Osteoblast (primary cell): ENCODE data around the gene SORBS1. TPM values are rescaled to one million over a fixed set of nuclear protein-coding genes. Genes with fewer than 3 reads are reported as not detected.

ENCODE experiments used
- DNase-seq: peaks from one replicate; pipeline ENCODE4 v3.0.0; 2011; ENCODE audit warnings: low spot score, mixed read lengths; ENCODE audit not compliant: insufficient read length; ENCODE audit errors: missing footprints
- H2AFZ ChIP-seq: 2 replicates; pipeline ENCODE4 v1.6.0; 2011; ENCODE audit warnings: mild to moderate bottlenecking, low read length
- H3K27ac ChIP-seq: 2 replicates; pipeline ENCODE4 v1.5.1; 2011; ENCODE audit warnings: mild to moderate bottlenecking, low read depth, low read length, moderate library complexity
- H3K27me3 ChIP-seq: 2 replicates; pipeline ENCODE4 v1.6.0; 2012; ENCODE audit warnings: mild to moderate bottlenecking, control low read depth, inconsistent platforms, low read length, moderate library complexity; ENCODE audit not compliant: insufficient read depth
- H3K36me3 ChIP-seq: 2 replicates; pipeline ENCODE4 v1.5.1; 2011; ENCODE audit warnings: mild to moderate bottlenecking, low read length, control low read depth, moderate library complexity; ENCODE audit not compliant: insufficient read depth
- H3K4me1 ChIP-seq: 2 replicates; pipeline ENCODE4 v1.5.1; 2011; ENCODE audit warnings: mild to moderate bottlenecking, low read length, control low read depth, moderate library complexity; ENCODE audit not compliant: insufficient read depth
- H3K4me2 ChIP-seq: 2 replicates; pipeline ENCODE4 v1.6.0; 2011; ENCODE audit warnings: mild to moderate bottlenecking, low read length; ENCODE audit not compliant: insufficient read depth
- H3K4me3 ChIP-seq: fragments of 200-600 bp; sonication (generic); 3 replicates; pipeline ENCODE4 v1.5.1; 2012; ENCODE audit warnings: mild to moderate bottlenecking, low read length, inconsistent platforms; ENCODE audit not compliant: insufficient read depth
- H3K79me2 ChIP-seq: 2 replicates; pipeline ENCODE4 v1.6.0; 2012; ENCODE audit warnings: mild to moderate bottlenecking, low read length, control low read depth, inconsistent platforms; ENCODE audit not compliant: insufficient read depth
- H3K9me3 ChIP-seq: 2 replicates; pipeline ENCODE4 v1.5.1; 2011; ENCODE audit warnings: low read depth, low read length, control low read depth
- H4K20me1 ChIP-seq: 2 replicates; pipeline ENCODE4 v1.6.0; 2012; ENCODE audit warnings: mild to moderate bottlenecking, low read length, control low read depth; ENCODE audit not compliant: insufficient read depth
- total RNA-seq: library from RNA; depleted of rRNA; stranded (reverse); fragments of >200 nt; gene quantifications from 2 replicates; pipeline ENCODE4 v1.2.3, GENCODE V29; 2012
- TF ChIP-seq, protein P1 (sequence below): IDR thresholded peaks from 2 replicates; pipeline ENCODE4 v1.5.1; 2011; ENCODE audit warnings: mild to moderate bottlenecking, low read depth, low read length, moderate library complexity; ENCODE audit errors: extremely low read depth

SORBS1 gene
- total RNA-seq, 1 donor: 0.72 TPM

DNA sequence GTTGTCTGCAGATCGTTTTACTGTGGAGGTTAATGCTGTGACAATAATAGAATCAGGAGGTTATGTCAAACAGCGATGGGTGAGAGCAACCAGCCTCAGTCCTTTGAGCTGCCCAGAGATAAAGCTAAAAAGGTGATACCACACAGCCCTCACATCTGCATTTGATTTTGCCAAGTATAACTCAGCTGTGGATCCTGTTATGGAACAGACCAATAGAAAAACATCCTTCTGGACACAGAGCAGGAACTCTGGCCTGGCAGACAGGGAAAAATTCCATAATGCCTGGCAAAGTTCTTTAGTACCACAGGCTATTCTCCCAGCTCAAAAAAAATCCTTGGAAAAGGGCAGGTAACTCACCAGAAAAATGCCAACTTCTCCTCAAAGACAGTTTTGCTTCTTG is 183.2 kb downstream of the SORBS1 start:
- peaks cover 6% of the 10 kb centered on the region for H3K27me3 ChIP-seq
- no peak overlapping the region for H3K4me3 ChIP-seq
- no peaks in the 10 kb centered on the region for H3K36me3 ChIP-seq
- no peaks in the 10 kb centered on the region for H3K79me2 ChIP-seq
- H2AFZ ChIP-seq: no peak overlapping the region
- no peaks in the 10 kb centered on the region for H3K4me1 ChIP-seq
- DNase-seq: no peak
- H3K9me3 ChIP-seq: no peaks in the 10 kb centered on the region
- H3K27ac ChIP-seq: no peak overlapping the region
- H3K4me2 ChIP-seq: no peak overlapping the region
- H4K20me1 ChIP-seq: no peaks in the 10 kb centered on the region
- TF ChIP-seq, protein P1, sequence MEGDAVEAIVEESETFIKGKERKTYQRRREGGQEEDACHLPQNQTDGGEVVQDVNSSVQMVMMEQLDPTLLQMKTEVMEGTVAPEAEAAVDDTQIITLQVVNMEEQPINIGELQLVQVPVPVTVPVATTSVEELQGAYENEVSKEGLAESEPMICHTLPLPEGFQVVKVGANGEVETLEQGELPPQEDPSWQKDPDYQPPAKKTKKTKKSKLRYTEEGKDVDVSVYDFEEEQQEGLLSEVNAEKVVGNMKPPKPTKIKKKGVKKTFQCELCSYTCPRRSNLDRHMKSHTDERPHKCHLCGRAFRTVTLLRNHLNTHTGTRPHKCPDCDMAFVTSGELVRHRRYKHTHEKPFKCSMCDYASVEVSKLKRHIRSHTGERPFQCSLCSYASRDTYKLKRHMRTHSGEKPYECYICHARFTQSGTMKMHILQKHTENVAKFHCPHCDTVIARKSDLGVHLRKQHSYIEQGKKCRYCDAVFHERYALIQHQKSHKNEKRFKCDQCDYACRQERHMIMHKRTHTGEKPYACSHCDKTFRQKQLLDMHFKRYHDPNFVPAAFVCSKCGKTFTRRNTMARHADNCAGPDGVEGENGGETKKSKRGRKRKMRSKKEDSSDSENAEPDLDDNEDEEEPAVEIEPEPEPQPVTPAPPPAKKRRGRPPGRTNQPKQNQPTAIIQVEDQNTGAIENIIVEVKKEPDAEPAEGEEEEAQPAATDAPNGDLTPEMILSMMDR: no peak

DNA sequence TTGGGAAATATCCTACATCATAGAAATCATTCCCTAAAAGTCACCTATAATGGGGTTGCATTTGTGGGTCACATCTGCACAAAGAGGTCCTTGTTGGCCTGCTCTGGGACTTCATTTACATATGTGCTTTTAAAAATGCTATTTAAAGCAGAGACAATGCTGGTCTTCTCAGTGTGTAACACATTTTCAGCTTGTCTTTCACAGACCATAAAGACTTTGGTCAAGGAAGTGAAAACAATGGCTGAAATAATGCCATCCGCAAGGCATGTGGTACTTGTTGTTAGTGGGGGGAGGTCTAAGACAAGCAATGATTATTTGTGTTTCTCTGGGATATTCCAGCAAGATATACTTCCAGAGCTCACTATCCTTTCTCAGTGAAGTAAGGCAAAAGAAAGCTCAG is 185.8 kb downstream of the SORBS1 start:
- no peaks in the 10 kb centered on the region for H3K4me1 ChIP-seq
- TF ChIP-seq, protein P1: no peak

DNA sequence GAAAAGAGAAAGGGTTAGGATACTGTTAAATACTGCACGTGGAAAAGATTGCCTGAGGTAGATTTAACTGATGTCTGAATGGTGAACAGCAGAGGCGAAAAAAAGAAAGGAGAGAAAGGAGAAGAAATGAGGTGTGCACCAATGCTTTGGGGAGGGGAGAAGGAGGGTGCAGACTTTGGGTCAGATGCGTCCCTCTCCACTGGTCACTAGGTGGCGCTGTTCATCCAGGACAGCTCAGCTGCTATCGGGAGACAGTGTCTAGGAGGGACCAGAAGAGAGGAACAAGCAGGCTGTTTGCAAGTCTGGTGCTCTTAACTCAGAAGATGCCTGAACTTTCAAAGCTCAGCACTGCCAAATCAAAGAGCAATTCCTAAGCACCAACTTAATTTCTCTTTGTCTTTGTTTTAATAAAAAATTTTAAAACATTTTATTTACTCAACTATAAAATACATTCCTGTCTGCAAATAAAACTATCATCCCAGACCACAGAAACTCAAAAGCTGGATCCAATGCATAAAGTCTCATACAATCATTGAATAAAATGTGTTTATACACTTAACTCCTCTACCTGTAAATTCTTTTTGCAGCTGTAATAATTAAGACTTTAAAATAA is 186.5 kb downstream of the SORBS1 start:
- H3K36me3 ChIP-seq: no peaks in the 10 kb centered on the region
- no peak overlapping the region for H3K4me3 ChIP-seq
- no peaks in the 10 kb centered on the region for H3K9me3 ChIP-seq
- H2AFZ ChIP-seq: no peak overlapping the region
- H4K20me1 ChIP-seq: no peaks in the 10 kb centered on the region
- H3K27ac ChIP-seq: no peak overlapping the region
- H3K4me1 ChIP-seq: no peaks in the 10 kb centered on the region
- H3K79me2 ChIP-seq: no peaks in the 10 kb centered on the region
- no peak overlapping the region for H3K4me2 ChIP-seq
- DNase-seq: no peak
- TF ChIP-seq, protein P1: peak; percentile 91
- peaks cover 27% of the 10 kb centered on the region for H3K27me3 ChIP-seq

More for the DNA sequence above, 185.8 kb downstream of the SORBS1 start:
- no peak overlapping the region for H3K27ac ChIP-seq
- peaks cover 27% of the 10 kb centered on the region for H3K27me3 ChIP-seq
- no peak overlapping the region for H3K4me3 ChIP-seq
- H2AFZ ChIP-seq: no peak overlapping the region
- no peaks in the 10 kb centered on the region for H3K79me2 ChIP-seq
- no peaks in the 10 kb centered on the region for H4K20me1 ChIP-seq
- no peak for DNase-seq
- H3K4me2 ChIP-seq: no peak overlapping the region
- no peaks in the 10 kb centered on the region for H3K9me3 ChIP-seq
- H3K36me3 ChIP-seq: no peaks in the 10 kb centered on the region

- Histone ChIP-seq H3K4me2 (no peak overlapping the region), H3K4me1 (no peaks in the 10 kb centered on the region), H3K27ac (no peak overlapping the region), H3K4me3 (no peak overlapping the region), H3K27me3 (peaks cover 33% of the 10 kb centered on the region), H4K20me1 (no peaks in the 10 kb centered on the region), H3K36me3 (no peaks in the 10 kb centered on the region), H3K79me2 (no peaks in the 10 kb centered on the region), H2AFZ (no peak overlapping the region), H3K9me3 (no peaks in the 10 kb centered on the region)
- TF ChIP-seq, protein P1: no peak
- DNase-seq: no peak
These were observed 187.5 kb downstream of the SORBS1 start for GRCh38 chr10:95373660-95374059.
